ENCODE data around the gene CCNQ. TPM values are rescaled to one million over a fixed set of nuclear protein-coding genes. Genes with fewer than 3 reads are reported as not detected.

CCNQ gene
- polyA plus RNA-seq, 6 donors from 2014 or later: 31.9 to 88.0 (median 69.7) TPM

DNA sequence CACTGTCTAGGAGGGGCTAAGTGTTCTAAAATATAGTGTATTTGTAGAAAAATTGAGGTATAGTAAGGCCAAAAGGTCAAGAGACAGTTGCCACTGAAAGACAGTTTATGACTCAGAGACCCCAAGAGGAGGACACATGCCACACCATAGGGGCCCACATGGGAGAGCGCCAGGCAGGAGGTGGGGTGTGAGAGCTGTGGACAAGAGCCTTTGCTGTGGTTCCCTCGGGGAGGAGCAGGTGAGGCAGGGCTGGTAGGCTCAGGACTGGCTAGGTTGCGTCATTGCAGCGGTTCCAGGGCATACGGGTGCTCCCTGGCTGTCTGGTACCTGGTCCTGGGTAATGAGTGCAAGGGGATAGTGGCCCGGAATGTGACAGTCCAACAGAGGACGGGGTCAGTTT lies 37.6 kb downstream of the CCNQ start:
- no peaks in the 10 kb centered on the region for H3K36me3 Mint-ChIP-seq
- H3K9me3 Mint-ChIP-seq: peaks cover 0 to 3% (median 0%) of the 10 kb centered on the region in 7 donors
- H3K27ac Mint-ChIP-seq: peak overlapping the region in 1 of 6 donors; percentile 74
- H3K4me1 Mint-ChIP-seq: peaks cover 4 to 8% (median 7%) of the 10 kb centered on the region in 3 donors
- peaks cover 0 to 17% (median 6%) of the 10 kb centered on the region in 3 donors for H3K27me3 Mint-ChIP-seq
- peak overlapping the region in 1 of 8 donors; percentile 9 for H3K4me3 Mint-ChIP-seq
- DNase-seq: no peak
- no peak for ATAC-seq (ENCODE audit: low read depth in 2 of 2)

DNA sequence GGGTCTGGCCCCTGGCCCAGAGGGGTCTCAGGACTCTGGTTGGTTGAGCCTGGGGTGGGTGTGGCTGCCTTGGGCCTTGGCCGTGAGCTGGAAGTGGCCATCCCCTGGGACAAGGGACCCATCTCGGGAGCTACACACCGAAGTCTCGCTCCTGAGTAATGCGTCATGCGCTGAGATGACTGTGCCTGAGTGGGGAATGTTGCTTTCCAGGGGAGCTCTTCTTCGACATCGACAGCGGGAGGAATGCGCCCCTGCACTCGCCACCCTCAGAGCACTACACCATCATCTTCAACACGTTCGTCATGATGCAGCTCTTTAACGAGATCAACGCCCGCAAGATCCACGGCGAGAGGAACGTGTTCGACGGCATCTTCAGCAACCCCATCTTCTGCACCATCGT lies 38.5 kb downstream of the CCNQ start:
- Mint-ChIP-seq H3K4me1 (peaks cover 4 to 10% (median 7%) of the 10 kb centered on the region in 3 donors), H3K9me3 (peaks cover 0 to 3% (median 0%) of the 10 kb centered on the region in 7 donors), H3K27ac (no peak overlapping the region), H3K4me3 (no peak overlapping the region), H3K27me3 (peaks cover 0 to 17% (median 6%) of the 10 kb centered on the region in 3 donors), H3K36me3 (no peaks in the 10 kb centered on the region)
- ATAC-seq (ENCODE audit: low read depth in 2 of 2) (no peak), DNase-seq (no peak)

GRCh38 chrX:153560000-153560399 lies 38.9 kb downstream of the CCNQ start:
- H3K4me3 Mint-ChIP-seq: no peak overlapping the region

DNA sequence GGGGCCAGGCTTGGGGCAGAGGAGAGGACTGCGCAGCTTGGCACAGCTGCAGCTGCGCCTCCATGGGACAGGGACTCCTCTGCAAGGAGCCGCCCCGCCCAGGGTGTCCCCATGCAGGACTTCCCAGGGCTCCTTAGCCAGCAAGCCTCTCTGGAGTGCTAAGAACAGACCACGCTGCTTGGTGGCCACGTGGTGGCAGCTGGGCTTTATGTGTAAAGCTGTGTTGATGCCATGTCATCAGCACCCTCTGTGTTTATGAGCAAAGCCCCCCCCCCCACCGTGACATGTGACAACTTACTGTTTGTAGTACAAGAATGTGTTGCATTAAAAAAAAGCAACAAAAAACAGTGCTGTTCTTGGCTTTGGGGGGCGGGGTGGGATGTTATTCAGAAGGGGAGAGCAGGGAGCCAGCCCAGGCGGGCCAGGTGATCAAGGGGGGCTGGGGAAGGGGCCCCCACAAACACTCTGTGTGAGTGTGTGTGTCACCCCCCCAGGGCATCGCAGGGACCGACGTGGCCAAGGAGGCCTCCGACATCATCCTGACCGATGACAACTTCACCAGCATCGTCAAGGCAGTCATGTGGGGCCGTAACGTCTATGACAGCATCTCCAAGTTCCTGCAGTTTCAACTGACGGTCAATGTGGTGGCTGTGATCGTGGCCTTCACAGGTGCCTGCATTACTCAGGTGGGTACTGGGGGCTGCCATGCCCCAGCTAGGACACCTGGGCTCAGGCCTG lies 41.2 kb downstream of the CCNQ start:
- ATAC-seq (ENCODE audit: low read depth in 2 of 2) (no peak), DNase-seq (no peak)
- peaks cover 0 to 7% (median 0%) of the 10 kb centered on the region in 3 donors for H3K4me1 Mint-ChIP-seq
- H3K9me3 Mint-ChIP-seq: no peaks in the 10 kb centered on the region
- peaks cover 0 to 29% (median 12%) of the 10 kb centered on the region in 3 donors for H3K27me3 Mint-ChIP-seq
- no peaks in the 10 kb centered on the region for H3K36me3 Mint-ChIP-seq
- H3K27ac Mint-ChIP-seq: no peak overlapping the region
- H3K4me3 Mint-ChIP-seq: no peak overlapping the region

More at GRCh38 chrX:153560000-153560399, 38.9 kb downstream of the CCNQ start:
- ATAC-seq (ENCODE audit: low read depth in 2 of 2): no peak
- Mint-ChIP-seq H3K27ac (no peak overlapping the region), H3K27me3 (peaks cover 0 to 17% (median 6%) of the 10 kb centered on the region in 3 donors), H3K4me1 (peaks cover 4 to 15% (median 7%) of the 10 kb centered on the region in 3 donors), H3K9me3 (peaks cover 0 to 3% (median 0%) of the 10 kb centered on the region in 7 donors), H3K36me3 (no peaks in the 10 kb centered on the region)
- DNase-seq: no peak

GRCh38 chrX:153556767-153557166 lies 42.2 kb downstream of the CCNQ start:
- no peaks in the 10 kb centered on the region for H3K9me3 Mint-ChIP-seq

GRCh38 chrX:153554519-153555167 lies 44.3 kb downstream of the CCNQ start:
- H3K4me1 Mint-ChIP-seq: peaks cover 0 to 7% (median 0%) of the 10 kb centered on the region in 3 donors
- H3K27me3 Mint-ChIP-seq: peaks cover 0 to 29% (median 19%) of the 10 kb centered on the region in 3 donors
- no peaks in the 10 kb centered on the region for H3K36me3 Mint-ChIP-seq
- H3K4me3 Mint-ChIP-seq: no peak overlapping the region
- DNase-seq: peak; percentile 57
- peak; percentile 72 to 78 for ATAC-seq (ENCODE audit: low read depth in 2 of 2)
- peaks cover 0 to 3% (median 0%) of the 10 kb centered on the region in 7 donors for H3K9me3 Mint-ChIP-seq
- no peak overlapping the region for H3K27ac Mint-ChIP-seq

More at GRCh38 chrX:153556767-153557166, 42.2 kb downstream of the CCNQ start:
- ATAC-seq (ENCODE audit: low read depth in 2 of 2) (no peak), DNase-seq (no peak)
- Mint-ChIP-seq H3K36me3 (no peaks in the 10 kb centered on the region), H3K4me1 (peaks cover 0 to 7% (median 0%) of the 10 kb centered on the region in 3 donors), H3K27me3 (peaks cover 0 to 38% (median 19%) of the 10 kb centered on the region in 3 donors), H3K4me3 (no peak overlapping the region), H3K27ac (no peak overlapping the region)

- Mint-ChIP-seq H3K27me3 (peaks cover 0 to 46% (median 33%) of the 10 kb centered on the region in 3 donors), H3K36me3 (no peaks in the 10 kb centered on the region), H3K9me3 (peaks cover 0 to 6% (median 0%) of the 10 kb centered on the region in 7 donors), H3K27ac (no peak overlapping the region), H3K4me3 (no peak overlapping the region), H3K4me1 (peaks cover 0 to 7% (median 0%) of the 10 kb centered on the region in 3 donors)
- DNase-seq (no peak), ATAC-seq (ENCODE audit: low read depth in 2 of 2) (no peak)
Observed at GRCh38 chrX:153551135-153551534, 47.8 kb downstream of the CCNQ start.

- ATAC-seq (ENCODE audit: low read depth in 2 of 2): no peak
- H3K4me1 Mint-ChIP-seq: no peaks in the 10 kb centered on the region
- no peak overlapping the region for H3K4me3 Mint-ChIP-seq
Observed at GRCh38 chrX:153549807-153550206, 49.1 kb downstream of the CCNQ start.

DNA sequence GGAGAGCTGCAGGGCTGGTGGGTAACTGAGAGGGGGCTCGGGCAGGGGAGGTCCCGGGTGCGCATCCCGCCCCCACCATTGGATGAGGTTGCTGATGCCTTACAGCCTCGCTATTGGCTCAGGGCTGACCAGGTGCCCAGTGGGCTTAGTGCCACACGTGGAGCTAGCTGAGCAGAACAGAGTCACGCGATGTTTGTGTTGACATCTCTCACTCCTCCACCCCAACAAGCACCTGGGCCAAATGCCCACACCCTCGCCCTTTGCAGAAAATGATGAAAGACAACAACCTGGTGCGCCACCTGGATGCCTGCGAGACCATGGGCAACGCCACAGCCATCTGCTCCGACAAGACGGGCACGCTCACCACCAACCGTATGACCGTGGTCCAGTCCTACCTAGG lies 49.7 kb downstream of the CCNQ start:
- Mint-ChIP-seq H3K4me1 (no peaks in the 10 kb centered on the region), H3K4me3 (no peak overlapping the region), H3K36me3 (no peaks in the 10 kb centered on the region), H3K27ac (no peak overlapping the region), H3K9me3 (peaks cover 0 to 6% (median 0%) of the 10 kb centered on the region in 7 donors), H3K27me3 (peaks cover 0 to 46% (median 39%) of the 10 kb centered on the region in 3 donors)
- ATAC-seq (ENCODE audit: low read depth in 2 of 2) (no peak), DNase-seq (no peak)

More at GRCh38 chrX:153549807-153550206, 49.1 kb downstream of the CCNQ start:
- H3K27ac Mint-ChIP-seq: peak overlapping the region in 1 of 6 donors; percentile 75
- no peak for DNase-seq
- no peaks in the 10 kb centered on the region for H3K36me3 Mint-ChIP-seq
- peaks cover 0 to 6% (median 0%) of the 10 kb centered on the region in 7 donors for H3K9me3 Mint-ChIP-seq
- peaks cover 0 to 46% (median 39%) of the 10 kb centered on the region in 3 donors for H3K27me3 Mint-ChIP-seq

GRCh38 chrX:153547195-153547594 lies 51.7 kb downstream of the CCNQ start:
- DNase-seq (no peak), ATAC-seq (ENCODE audit: low read depth in 2 of 2) (no peak)
- H3K4me1 Mint-ChIP-seq: no peaks in the 10 kb centered on the region
- H3K9me3 Mint-ChIP-seq: peaks cover 0 to 6% (median 0%) of the 10 kb centered on the region in 7 donors
- no peak overlapping the region for H3K4me3 Mint-ChIP-seq
- peaks cover 0 to 27% (median 26%) of the 10 kb centered on the region in 3 donors for H3K27me3 Mint-ChIP-seq
- no peaks in the 10 kb centered on the region for H3K36me3 Mint-ChIP-seq
- no peak overlapping the region for H3K27ac Mint-ChIP-seq

DNA sequence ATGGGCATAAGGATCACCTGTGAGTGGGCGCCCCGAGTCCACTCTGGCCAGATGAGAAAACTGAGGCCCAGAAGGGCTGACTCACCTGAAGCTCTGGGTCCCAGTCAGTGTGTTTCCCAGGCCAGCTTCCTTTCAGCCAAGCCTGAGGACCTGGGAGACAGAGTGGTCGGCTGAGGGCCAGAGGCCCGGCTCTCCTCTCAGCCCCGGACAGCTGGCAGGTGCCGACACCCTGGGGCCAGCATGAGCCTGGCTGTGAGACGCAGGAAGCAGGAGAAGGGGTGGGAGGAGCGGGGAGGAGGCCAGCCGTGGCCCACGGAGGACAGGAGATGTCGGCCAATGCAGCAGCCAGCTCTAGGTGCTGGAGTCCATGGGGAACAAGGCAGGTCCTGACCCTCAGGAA lies 52.6 kb downstream of the CCNQ start:
- peaks cover 0 to 5% (median 0%) of the 10 kb centered on the region in 7 donors for H3K9me3 Mint-ChIP-seq
- H3K4me1 Mint-ChIP-seq: no peaks in the 10 kb centered on the region
- no peak overlapping the region for H3K4me3 Mint-ChIP-seq
- H3K27ac Mint-ChIP-seq: no peak overlapping the region
- DNase-seq (no peak), ATAC-seq (ENCODE audit: low read depth in 2 of 2) (no peak)
- peaks cover 0 to 27% (median 27%) of the 10 kb centered on the region in 3 donors for H3K27me3 Mint-ChIP-seq
- no peaks in the 10 kb centered on the region for H3K36me3 Mint-ChIP-seq

- ATAC-seq (ENCODE audit: low read depth in 2 of 2) (no peak), DNase-seq (no peak)
- Mint-ChIP-seq H3K4me1 (no peaks in the 10 kb centered on the region), H3K27me3 (peaks cover 0 to 41% (median 37%) of the 10 kb centered on the region in 3 donors), H3K4me3 (no peak overlapping the region), H3K27ac (no peak overlapping the region), H3K36me3 (no peaks in the 10 kb centered on the region), H3K9me3 (peaks cover 0 to 2% (median 0%) of the 10 kb centered on the region in 7 donors)
Observed at GRCh38 chrX:153544727-153545126, 54.2 kb downstream of the CCNQ start.

DNA sequence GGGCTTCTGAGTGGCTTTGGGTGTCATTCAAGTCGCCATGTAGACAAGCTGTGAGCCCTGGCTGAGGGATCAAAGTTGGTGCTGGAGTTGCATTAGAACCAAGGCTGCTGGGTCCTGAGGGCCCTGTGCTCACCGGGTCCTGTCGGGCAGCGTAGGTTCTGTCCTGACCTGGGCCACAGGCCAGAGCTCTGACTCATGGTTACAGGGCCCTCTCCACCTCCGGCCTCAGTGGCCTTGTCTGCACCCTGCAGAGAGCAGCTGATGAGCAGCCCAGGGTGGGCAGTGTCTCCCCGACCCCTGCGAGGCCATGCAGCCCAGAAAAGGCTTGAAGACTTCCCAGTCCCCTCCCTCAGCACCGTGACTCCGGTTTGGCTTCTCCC lies 59.0 kb downstream of the CCNQ start:
- Mint-ChIP-seq H3K36me3 (no peaks in the 10 kb centered on the region), H3K4me1 (no peaks in the 10 kb centered on the region), H3K27ac (no peak overlapping the region), H3K9me3 (no peaks in the 10 kb centered on the region), H3K27me3 (peaks cover 0 to 17% (median 16%) of the 10 kb centered on the region in 3 donors), H3K4me3 (no peak overlapping the region)
- ATAC-seq (ENCODE audit: low read depth in 2 of 2) (no peak), DNase-seq (no peak)

Measured in naive B cell (primary cell).